ENCODE results near the gene GALR2. TPM values are rescaled to one million over a fixed set of nuclear protein-coding genes. Genes with fewer than 3 reads are reported as not detected.
"Not testable (repeated sequence)": the region's sequence is repeated elsewhere in the genome, so short reads cannot be mapped to it uniquely, and the experiment has no call there.

The GALR2 gene
- total RNA-seq, 1 experiment from 2014 or later, result 0.18 TPM

DNA sequence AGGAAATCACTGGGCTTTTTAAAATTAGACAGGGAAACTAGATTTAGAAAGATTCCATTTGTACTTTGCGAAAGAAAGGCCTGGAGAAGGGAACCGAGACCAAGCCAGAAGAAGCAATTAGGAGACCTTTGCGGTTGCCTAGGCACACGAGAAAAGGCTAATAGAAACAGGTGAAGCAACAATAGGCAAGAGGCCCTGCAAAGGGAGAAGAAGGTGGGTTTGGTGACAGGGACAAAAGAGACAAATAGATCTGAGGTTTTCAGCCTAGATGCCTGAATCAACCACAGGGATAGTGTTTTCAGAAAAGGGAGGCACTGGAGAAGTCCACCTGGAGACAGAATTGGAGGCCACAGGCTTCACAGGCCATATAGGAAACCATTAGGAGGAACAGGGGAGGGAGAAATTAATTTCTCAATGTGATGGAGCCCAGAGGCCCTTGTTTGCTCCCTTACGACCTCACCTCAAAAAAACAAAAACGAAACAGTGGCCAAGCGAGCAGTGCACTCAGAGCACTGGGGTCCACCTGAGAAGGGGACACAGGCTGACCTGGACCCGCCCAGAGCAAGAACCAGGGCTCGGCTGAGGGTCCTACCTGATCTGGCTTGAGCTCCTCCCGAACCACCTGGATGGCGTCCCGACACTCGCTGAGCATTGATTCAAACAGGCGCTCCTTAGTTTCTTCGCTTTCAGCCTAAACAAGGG is 24.6 kb upstream of the GALR2 start:
- no peak for DNase-seq (ENCODE audit: low read depth)

DNA sequence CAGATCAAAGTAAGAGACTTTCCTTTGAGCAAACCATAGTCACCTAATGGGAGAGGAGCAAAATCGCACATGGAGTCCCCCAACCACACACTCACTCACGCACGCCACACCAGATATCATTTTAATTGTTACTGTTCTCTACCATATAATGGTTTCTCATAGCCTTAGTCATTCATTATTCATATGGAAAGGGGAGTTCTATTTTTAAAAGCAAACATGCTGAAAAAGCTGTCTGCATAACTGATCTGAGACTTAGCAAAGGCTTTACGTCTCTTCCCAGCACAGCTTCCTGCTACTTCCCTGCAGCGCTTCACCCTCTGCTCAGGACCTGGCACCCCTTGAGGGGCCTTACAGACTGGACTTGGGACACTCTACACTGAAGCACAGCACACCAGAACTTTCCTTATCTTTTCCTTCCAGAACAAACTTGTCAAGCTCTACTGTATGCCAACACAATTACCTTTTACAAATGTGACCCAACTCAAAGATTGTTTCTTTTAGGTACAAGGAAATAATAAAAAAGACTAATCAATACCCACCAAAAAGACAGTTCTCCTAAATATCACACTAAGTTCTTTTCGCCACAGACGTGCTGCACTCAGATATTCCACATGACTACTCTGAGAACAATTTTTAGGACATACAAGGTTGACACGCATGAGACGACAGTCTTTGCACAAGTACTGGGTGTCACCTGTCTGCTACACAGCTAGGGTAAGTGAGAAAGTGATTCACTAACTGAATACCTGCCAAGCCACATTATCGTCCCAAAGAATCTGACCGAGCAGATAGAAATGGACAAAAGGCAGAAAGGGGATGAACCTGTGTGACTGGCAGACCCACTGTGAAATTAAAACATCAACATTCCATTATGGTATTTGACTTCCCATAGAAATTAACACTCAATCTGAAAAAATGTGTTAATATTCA is 23.8 kb upstream of the GALR2 start:
- DNase-seq (ENCODE audit: low read depth), result no peak

DNA sequence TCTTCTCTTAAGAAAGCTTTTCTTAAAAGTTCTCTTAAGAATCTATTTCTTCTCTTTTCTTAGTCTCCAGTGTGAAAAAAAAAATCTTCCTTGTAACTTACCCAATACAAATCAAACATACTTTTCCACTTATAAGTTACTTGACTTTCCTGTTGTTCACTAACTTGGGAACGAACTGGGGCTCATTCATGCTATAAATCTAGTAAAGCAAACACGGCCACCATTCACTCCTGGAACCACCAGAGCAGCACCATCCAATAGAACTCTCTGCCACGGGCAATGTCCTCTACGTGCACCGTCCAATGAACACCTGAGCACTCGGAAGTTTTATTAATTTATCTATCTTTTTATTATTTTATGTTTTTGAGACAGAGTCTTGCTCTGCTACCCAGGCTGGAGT is 23.0 kb upstream of the GALR2 start:
- DNase-seq (ENCODE audit: low read depth), result no peak

DNA sequence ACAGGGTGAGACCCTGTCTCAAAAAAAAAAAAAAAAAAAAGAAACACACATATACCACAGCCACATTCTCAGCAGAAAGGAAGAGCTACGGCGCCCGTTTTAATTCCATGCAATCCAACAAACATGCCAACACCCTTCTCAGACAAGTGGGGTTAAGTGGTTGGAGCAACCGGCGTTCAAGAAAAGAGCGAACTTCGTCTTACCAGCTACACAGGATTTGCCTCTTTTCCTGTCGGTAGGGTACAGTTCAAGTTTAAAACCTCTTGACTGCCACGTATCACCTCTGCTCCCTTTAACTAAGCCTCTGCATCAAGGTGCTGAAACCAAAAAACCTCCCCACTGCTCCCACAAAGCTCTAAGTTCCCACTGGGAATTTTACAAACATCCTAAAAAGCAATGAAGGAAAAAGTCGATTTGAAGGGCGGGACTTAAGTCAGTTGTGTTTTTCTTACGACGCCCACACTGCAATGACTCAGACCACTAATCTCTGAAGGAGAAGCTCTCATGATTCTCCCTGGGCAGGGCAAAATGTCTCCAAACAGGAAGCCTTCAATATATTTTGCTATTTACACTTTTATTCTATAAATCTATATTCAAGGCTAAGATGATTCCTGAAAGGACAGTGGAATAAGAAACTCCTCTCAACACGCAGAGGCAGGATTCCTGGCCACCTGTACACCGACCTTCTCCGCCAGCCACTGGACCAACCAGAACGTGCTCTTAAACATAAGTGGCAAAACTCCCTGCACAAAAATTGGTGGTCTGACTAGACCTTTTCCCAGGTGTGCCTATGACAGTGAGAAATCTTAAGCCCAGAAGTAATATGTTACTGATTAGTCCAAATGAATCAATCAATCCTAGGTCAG is 21.1 kb upstream of the GALR2 start:
- peak; percentile 39 for DNase-seq (ENCODE audit: low read depth)

DNA sequence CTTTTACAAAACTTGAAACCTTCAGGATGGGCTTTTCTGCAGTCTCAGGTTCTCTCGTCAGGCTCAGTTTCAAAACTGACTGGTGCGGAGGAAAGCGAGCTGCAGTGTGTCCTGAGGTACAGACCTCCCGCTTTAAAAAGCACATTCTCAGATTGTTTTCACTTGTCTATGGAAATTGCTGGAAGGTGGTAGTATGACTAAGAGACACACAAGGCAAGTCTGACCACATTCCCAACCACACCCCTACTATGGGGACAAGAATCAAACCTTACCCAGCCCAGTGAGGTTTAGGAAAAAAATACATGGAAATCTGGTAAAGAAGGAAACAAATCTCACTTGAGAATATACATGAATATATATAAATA is 20.5 kb upstream of the GALR2 start:
- DNase-seq (ENCODE audit: low read depth), result peak; percentile 63

DNA sequence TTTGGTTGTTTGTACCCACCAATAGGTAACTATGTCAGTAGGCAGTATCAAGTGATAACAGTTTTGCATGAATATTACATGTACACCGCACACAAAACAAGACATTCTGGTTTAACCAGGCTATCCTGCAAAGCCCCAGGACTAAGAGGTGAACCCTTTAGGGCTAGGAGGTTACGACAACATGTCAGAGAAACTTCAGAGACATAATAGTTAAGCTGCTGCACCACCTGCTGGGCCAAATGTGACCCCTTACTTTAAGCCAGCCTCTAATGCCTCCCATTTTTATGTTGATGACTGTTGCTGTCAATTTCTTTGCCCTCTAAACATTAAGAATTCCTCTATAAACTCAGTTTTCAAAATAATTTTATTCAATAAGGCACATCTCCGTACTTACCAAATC is 17.7 kb upstream of the GALR2 start:
- no peak for DNase-seq (ENCODE audit: low read depth)

DNA sequence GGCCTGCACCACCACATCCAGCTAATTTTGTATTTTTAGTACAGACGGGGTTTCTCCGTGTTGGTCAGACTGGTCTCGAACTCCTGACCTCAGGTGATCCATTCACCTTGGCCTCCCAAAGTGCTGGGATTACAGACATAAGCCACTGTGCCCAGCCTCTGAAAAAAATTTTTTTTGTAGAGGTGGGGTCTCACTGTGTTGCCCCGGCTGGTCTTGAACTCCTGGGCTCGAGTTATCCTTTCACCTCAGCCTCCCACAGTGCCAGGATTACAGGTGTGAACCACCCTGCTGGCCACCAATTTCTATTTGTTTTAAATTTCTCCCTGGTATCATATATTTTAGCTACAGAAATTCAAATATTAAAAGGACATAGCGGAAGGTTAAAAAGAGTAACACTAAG is 16.3 kb upstream of the GALR2 start:
- not testable (repeated sequence) for DNase-seq (ENCODE audit: low read depth)

DNA sequence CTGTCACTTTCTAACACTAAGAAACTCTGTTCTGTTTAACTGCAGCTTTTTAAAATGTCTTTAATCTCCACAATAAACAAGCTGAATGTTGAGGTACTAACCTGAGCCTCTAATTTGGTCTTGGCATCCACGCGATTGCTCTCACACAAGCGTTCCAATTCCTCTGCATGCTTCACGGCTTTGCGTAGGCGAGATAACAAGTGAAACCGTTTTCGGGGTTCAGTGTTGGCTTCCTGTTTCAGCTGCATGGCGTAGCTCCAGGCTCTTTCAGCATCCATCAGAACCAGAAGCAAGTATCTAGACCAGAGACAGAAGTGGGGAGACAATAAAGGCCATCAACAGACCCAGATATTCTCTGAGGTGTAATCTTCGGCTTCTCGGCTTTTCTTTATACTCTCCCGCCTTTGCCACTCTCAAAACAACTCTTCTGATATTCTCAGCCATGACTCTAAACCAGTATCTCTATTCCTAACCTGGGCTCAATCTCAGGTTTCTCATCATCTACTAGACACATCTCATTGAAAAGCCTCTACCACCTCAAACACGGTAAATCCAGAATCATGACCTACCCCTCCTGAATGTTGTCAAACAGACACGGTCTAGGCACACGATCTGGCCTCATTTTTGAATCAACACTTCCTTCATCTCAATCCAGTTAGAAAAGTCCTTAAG is 10.6 kb upstream of the GALR2 start:
- DNase-seq (ENCODE audit: low read depth), result no peak

DNA sequence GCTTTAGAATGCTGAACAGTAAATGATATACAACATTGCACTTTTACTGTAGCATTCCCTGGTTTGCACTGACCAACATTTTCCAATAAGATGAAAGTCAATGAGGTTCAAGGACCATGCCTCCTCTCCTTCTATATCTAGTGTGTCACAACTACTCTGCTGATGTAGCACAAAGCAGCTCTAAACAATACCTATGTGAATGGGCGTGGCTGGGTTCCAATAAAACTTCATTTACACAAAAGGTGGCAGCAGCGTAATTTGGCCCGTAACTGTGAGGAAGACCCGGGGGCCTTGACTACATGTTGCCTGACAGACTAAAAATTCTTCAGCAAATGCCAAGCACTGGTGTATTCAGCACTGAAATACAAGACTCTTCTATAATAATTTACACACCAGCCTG is 8.8 kb upstream of the GALR2 start:
- no peak for DNase-seq (ENCODE audit: low read depth)

DNA sequence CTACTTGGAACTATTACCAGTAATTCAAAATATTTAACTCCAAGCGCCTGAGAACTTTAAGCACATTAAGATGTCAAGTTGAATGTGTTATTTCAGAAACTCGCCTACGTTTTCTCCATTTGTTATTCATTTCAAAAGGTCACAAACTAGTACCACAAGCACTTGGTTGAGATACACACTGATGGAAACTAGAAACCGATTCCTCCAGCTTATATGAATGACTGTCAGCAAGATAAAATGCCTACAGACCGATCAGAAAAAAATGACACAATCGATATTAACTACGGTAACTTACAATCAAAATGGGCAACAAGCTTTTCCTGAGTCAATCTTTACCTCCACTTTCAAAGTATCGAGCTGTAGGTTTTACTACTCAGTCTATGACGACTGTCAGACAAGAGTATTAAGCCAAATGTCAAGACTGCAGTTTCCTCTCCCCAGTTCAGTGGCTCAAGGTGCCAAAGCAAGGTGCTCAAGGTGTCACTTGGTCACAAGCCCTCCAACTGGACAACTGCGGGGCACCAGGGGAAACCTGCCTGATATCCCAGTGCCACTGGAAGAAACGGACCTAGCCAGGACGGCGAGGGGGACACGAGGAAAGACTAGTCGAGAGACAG is 2.9 kb upstream of the GALR2 start:
- DNase-seq (ENCODE audit: low read depth), result no peak

DNA sequence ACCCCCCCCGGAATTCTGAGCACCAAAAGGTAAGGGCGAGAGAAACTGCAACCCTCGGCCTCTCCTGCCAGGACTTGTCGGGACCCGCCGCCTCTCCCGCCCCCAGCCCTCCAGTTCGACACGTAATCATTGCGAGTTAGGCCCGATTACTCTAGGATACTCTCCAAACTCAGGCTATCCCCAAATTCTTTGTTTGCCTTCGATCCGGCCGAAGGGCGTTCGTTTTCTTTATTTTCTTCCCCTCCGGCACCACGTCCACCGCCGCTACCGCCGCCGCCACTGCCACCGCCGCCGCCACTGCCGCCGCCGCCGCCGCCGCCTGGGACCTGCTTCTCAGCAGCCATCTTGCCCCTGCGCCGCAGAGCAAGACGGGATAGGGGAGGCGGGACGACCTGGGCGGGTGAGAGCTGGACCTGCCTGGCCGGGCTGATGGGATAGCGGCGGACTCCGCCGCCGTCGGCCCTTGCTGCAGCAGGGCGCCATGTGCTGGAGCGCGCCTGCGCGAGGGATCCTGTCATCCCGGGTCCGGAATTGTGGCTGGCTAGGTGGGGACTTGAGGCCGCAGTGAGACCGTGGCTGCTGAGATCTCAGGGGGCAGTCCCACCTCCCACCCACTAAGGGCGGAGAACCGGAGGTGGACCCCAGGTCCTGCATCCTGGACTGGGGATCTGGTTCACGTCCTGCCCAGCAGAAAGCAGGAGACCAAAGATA is 2.3 kb upstream of the GALR2 start, which contains the start of gene SRP68:
TSS of gene SRP68 (minus strand) at position 370 of the 711 bp plus-strand sequence. CDS start at position 344, 26 bp downstream.
- DNase-seq (ENCODE audit: low read depth), result peak; percentile 91

DNA sequence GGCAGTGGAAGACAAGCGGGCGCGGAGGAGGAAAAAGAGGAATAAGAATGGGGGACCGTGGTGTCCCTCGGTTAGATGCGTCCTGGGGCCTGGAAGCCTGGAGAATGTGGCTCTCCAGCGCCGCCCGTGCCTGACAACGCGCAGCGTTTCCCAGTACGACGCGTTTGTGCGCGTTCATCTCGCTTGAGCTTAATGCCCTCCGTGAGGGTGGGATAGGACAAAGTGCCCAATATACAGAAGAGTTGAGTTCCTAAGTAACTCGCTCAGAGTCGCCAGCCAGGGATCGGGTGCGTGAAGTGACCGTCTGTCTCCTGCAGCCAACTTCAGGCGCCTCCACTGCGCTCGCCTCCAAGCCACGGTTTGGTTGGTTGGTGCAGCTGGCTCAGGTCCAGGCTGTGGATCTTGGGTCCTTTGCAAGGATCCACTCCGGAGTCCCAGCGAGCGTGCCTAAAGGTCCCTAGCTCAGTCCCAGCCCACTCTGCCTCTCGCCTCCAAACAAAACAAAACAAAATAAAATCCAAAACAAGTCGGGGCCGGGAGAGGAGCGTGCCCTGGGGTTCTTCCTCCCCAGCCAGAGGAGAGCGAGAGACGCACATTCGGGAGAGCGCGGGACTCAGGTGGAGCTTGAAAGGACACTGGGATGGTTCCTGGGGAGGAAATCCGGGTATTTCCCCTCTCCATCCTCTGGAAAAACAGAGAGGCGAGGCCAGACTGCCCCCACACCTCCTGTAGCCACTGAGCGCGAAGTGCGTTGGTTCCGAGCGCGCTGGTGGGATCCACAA is 974 bp downstream of the GALR2 start:
- no peak for DNase-seq (ENCODE audit: low read depth)

DNA sequence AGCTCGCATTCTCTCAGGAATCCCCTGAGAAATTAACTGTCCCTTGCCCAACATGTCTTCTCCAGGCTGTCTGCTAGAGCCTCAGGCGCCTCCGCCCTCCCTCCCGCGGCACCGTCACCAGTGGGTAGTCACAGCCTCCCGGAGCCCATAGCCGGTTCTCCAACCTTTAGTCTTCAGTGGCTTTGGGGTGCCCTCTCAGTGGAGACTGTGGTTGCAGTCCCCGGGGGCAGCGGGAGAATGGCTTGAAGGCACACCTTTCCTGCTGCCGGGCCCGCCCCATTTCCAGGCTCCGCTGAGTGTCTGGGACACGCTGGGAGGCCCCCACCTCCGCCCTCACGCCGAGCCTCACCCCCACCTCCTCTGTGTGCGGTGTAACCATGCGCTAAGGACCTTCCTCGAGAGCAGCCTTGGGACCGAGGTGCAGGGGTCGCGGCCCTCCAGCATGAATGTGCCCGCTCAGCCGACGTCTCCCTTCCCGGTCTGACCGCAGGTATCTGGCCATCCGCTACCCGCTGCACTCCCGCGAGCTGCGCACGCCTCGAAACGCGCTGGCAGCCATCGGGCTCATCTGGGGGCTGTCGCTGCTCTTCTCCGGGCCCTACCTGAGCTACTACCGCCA is 1.7 kb downstream of the GALR2 start:
- DNase-seq (ENCODE audit: low read depth), result no peak

DNA sequence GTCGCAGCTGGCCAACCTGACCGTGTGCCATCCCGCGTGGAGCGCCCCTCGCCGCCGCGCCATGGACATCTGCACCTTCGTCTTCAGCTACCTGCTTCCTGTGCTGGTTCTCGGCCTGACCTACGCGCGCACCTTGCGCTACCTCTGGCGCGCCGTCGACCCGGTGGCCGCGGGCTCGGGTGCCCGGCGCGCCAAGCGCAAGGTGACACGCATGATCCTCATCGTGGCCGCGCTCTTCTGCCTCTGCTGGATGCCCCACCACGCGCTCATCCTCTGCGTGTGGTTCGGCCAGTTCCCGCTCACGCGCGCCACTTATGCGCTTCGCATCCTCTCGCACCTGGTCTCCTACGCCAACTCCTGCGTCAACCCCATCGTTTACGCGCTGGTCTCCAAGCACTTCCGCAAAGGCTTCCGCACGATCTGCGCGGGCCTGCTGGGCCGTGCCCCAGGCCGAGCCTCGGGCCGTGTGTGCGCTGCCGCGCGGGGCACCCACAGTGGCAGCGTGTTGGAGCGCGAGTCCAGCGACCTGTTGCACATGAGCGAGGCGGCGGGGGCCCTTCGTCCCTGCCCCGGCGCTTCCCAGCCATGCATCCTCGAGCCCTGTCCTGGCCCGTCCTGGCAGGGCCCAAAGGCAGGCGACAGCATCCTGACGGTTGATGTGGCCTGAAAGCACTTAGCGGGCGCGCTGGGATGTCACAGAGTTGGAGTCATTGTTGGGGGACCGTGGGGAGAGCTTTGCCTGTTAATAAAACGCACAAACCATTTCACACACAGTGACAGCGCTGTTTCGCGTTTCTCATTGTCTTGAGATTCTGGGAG is 2.4 kb downstream of the GALR2 start:
- no peak for DNase-seq (ENCODE audit: low read depth)

DNA sequence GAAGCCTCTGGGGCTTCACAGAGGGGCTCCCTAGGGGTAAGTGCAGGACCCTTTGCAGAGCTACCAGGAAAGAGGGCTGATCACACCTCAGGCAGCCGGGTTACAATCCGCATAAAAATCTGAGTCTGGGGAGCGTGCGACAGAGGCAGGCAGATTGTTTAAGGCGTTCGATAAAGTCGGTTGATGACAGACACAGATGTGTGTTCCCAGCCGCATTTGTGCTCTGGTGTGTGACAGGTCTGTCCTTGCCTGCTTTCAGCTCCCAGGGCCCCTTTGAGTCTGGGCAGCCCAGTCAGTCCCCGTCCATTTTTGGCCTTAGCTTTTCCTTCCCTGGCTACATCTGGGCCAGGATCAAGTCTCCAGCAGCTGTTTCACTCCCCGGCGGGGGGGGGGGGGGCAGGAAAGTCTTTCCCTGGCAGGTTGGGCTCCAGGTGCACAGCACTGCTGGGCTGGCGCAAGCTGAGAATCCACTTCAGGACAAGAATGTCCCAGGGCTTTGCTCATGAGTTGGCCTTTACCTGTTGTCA is 3.1 kb downstream of the GALR2 start:
- DNase-seq (ENCODE audit: low read depth), result no peak

DNA sequence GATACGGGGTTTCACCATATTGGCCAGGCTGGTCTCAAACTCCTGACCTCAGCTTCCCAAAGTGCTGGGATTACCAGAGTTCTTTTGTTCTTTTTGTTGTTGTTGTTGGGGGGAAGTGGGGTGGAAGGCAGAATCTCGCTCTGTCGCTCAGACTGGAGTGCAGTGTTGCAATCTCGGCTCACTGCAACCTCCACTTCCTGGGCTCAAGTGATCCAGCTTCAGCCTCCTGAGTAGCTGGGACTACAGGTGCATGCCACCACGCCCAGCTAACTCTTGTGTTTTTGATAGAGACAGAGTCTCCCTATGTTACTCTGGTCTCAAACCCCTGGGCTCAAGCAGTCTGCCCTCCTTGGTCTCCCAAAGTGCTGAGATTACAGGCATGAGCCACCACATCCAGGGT is 3.8 kb downstream of the GALR2 start:
- DNase-seq (ENCODE audit: low read depth), result not testable (repeated sequence)

DNA sequence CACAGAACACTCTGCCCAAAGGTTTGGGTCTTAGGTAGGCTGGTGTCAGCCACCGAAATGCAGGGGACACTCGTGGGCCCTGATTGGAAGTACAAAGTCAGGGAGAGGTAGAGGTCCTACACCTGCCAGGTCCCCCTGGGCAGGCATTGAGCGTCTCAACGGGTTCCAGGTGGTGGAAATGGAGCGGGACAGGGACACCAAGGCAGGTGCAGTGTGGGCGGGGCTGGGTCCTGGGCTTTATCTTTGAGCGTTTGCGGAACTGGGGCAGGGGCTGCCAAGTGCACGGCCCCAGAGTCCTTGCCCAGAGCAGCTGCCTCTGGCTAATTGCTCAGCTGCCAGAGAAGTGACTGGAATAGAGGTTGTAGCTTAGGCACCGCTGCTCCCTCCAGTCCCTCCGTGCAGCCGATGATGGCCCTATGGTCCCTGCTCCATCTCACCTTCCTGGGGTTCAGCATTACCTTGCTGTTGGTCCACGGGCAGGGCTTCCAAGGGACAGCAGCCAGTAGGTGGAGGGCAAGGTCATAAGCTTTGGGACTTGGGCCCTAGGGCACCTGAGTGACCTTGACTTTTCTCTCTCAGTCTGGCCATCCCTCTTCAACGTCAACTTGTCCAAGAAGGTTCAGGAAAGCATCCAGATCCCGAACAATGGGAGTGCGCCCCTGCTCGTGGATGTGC is 4.4 kb downstream of the GALR2 start, which contains the start of gene ZACN:
TSS of gene ZACN (plus strand) at position 323 of the 675 bp plus-strand sequence. CDS start at position 406, 83 bp downstream.
- DNase-seq (ENCODE audit: low read depth), result no peak
